HepG2 (cell line): ENCODE measurements around the gene ZNF628. TPM values are rescaled to one million over a fixed set of nuclear protein-coding genes. Genes with fewer than 3 reads are reported as not detected.

Experiments
- BHLHE40 ChIP-seq: IDR thresholded peaks from 2 replicates; pipeline ENCODE4 v1.6.1; 2011; ENCODE audit warnings: low read length, improper control_type of control experiment
- CBX5 ChIP-seq: sonication (generic); formaldehyde crosslinking; IDR thresholded peaks from 2 replicates; pipeline ENCODE4 v1.4.0; 2020; ENCODE audit warnings: missing genetic modification reagents, borderline replicate concordance
- MED1 ChIP-seq: sonication (generic); formaldehyde crosslinking; IDR thresholded peaks from 2 replicates; pipeline ENCODE4 v1.4.0; 2020; ENCODE audit warnings: missing genetic modification reagents
- NFYC ChIP-seq: IDR thresholded peaks from 2 replicates; pipeline ENCODE4 v1.6.1; 2016; ENCODE audit warnings: missing genetic modification reagents, missing compliant biosample characterization
- RFX5 ChIP-seq: IDR thresholded peaks from 2 replicates; pipeline ENCODE4 v1.6.1; 2011; ENCODE audit warnings: low read depth, low read length, improper control_type of control experiment
- SKI ChIP-seq: fragments of 450-650 bp; IDR thresholded peaks from one replicate; pipeline ENCODE4 v1.6.1; 2018; ENCODE audit warnings: mild to moderate bottlenecking; ENCODE audit not compliant: partially characterized antibody
- SMC3 ChIP-seq: IDR thresholded peaks from 2 replicates; pipeline ENCODE4 v1.6.1; 2011; ENCODE audit warnings: low read length, improper control_type of control experiment
- ZBTB38 ChIP-seq: sonication (generic); formaldehyde crosslinking; IDR thresholded peaks from 2 replicates; pipeline ENCODE4 v1.5.1; 2020; ENCODE audit warnings: mild to moderate bottlenecking, missing genetic modification reagents
- ZNF225 ChIP-seq: sonication (generic); formaldehyde crosslinking; IDR thresholded peaks from 2 replicates; pipeline ENCODE4 v1.4.0; 2020; ENCODE audit warnings: mild to moderate bottlenecking, missing genetic modification reagents
- polyA plus RNA-seq, 8 experiments: library from polyadenylated mRNA; depleted of rRNA in 3 of 8; stranded (reverse) in 7 of 8; unstranded in 1 of 8; fragments of >200 nt; fragmentation: Illumina TruSeq in 4 of 8; extraction: Trizol in 4 of 8; gene quantifications; 2 replicates each; pipeline versions ENCODE4 v1.2.1 to v1.2.3, GENCODE V29; 2011 to 2016; ENCODE audit warnings: low read depth in 4 of 8, missing spikeins in 1 of 8, mixed read lengths in 1 of 8; ENCODE audit not compliant: insufficient read depth in 1 of 8
- total RNA-seq, 5 experiments: library from RNA; depleted of rRNA; stranded (reverse); fragments of >200 nt; fragmentation: Illumina TruSeq; extraction: Trizol; gene quantifications; 2 replicates each; pipeline ENCODE4 v1.2.3, GENCODE V29; 2016; ENCODE audit warnings: low read depth in 1 of 5
- TF ChIP-seq, protein P1 (sequence below): IDR thresholded peaks from 2 replicates; pipeline ENCODE4 v1.6.1; 2016; ENCODE audit warnings: mild to moderate bottlenecking
- TF ChIP-seq, protein P2 (sequence below): sonication (generic); formaldehyde crosslinking; IDR thresholded peaks from 2 replicates; pipeline ENCODE4 v1.4.0; 2020; ENCODE audit warnings: mild to moderate bottlenecking, missing genetic modification reagents, borderline replicate concordance
- TF ChIP-seq, protein P3 (sequence below): sonication (generic); formaldehyde crosslinking; IDR thresholded peaks from 2 replicates; pipeline ENCODE4 v1.4.0; 2020; ENCODE audit warnings: missing genetic modification reagents
- TF ChIP-seq, protein P4 (sequence below), 2 experiments: fragments of 450-650 bp in 1 of 2; sonication (generic) in 1 of 2; formaldehyde crosslinking; IDR thresholded peaks; 2 replicates each; pipeline versions ENCODE4 v1.5.0 to v1.8.0; 2020 to 2022; ENCODE audit warnings: mild to moderate bottlenecking in 1 of 2, missing genetic modification reagents in 1 of 2
- TF ChIP-seq, protein P5 (sequence below): sonication (generic); formaldehyde crosslinking; IDR thresholded peaks from 2 replicates; pipeline ENCODE4 v1.4.0; 2020; ENCODE audit warnings: missing genetic modification reagents, borderline replicate concordance

ZNF628 gene
- total and polyA plus RNA-seq, 2 of the 13 experiments (the other 11 are each of a cell fraction or from before 2014, with no cell fraction given), result 0.54 to 1.2 TPM

DNA sequence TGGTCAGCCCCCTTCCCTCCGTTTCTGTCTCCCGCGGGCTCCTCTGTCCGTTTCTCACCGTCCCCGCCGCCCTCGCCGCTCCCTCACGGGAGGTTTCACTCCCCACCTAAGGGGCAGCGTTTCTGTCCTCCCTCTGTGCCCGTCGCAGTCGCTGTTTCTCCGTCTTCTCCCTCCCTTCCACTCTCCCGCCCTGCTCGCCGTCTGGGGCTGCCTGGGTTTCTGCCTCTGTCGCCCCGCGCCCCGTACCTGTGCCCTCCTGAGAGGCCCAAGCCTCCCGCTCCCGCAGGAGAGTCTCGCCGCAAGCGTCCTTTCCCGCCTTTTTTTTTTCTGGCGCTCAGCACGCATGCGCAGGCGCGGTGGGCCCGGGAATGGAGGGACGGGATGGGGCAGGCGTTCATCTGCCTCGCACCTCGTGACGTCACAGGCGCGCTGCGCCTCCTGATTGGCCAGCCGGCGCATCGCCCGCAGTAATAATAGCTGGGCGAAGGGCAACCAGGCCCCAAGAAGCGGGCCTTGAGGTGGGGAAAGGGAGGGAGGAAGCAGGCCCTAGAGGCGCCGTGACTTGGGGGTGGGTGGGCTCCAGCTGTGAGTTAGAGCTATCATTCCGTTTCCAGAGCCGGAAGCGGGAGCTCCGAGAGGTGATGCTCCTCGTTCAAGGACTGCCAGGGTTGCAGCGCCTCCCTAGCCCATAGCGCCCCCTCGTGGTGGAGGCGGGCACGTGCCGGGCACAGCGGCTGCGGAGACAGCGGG, 27.3 kb downstream of the ZNF628 start (continued):
- TF ChIP-seq, protein P1, sequence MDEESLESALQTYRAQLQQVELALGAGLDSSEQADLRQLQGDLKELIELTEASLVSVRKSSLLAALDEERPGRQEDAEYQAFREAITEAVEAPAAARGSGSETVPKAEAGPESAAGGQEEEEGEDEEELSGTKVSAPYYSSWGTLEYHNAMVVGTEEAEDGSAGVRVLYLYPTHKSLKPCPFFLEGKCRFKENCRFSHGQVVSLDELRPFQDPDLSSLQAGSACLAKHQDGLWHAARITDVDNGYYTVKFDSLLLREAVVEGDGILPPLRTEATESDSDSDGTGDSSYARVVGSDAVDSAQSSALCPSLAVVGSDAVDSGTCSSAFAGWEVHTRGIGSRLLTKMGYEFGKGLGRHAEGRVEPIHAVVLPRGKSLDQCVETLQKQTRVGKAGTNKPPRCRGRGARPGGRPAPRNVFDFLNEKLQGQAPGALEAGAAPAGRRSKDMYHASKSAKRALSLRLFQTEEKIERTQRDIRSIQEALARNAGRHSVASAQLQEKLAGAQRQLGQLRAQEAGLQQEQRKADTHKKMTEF, result 0 out of 2 replicates have a peak, but pooled peaks have one; percentile 42
- TF ChIP-seq, protein P2, sequence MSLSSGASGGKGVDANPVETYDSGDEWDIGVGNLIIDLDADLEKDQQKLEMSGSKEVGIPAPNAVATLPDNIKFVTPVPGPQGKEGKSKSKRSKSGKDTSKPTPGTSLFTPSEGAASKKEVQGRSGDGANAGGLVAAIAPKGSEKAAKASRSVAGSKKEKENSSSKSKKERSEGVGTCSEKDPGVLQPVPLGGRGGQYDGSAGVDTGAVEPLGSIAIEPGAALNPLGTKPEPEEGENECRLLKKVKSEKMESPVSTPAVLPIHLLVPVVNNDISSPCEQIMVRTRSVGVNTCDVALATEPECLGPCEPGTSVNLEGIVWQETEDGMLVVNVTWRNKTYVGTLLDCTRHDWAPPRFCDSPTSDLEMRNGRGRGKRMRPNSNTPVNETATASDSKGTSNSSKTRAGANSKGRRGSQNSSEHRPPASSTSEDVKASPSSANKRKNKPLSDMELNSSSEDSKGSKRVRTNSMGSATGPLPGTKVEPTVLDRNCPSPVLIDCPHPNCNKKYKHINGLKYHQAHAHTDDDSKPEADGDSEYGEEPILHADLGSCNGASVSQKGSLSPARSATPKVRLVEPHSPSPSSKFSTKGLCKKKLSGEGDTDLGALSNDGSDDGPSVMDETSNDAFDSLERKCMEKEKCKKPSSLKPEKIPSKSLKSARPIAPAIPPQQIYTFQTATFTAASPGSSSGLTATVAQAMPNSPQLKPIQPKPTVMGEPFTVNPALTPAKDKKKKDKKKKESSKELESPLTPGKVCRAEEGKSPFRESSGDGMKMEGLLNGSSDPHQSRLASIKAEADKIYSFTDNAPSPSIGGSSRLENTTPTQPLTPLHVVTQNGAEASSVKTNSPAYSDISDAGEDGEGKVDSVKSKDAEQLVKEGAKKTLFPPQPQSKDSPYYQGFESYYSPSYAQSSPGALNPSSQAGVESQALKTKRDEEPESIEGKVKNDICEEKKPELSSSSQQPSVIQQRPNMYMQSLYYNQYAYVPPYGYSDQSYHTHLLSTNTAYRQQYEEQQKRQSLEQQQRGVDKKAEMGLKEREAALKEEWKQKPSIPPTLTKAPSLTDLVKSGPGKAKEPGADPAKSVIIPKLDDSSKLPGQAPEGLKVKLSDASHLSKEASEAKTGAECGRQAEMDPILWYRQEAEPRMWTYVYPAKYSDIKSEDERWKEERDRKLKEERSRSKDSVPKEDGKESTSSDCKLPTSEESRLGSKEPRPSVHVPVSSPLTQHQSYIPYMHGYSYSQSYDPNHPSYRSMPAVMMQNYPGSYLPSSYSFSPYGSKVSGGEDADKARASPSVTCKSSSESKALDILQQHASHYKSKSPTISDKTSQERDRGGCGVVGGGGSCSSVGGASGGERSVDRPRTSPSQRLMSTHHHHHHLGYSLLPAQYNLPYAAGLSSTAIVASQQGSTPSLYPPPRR (CRISPR knock-in tag), result no peak
- TF ChIP-seq RFX5 (peak; percentile 99), MED1 (CRISPR knock-in tag) (0 out of 2 replicates have a peak, but pooled peaks have one; percentile 8), SMC3 (peak; percentile 36; the same call in 1 of the 2 replicates), BHLHE40 (peak; percentile 81), SKI (no peak), CBX5 (CRISPR knock-in tag) (no peak), NFYC (CRISPR knock-in tag) (peak; percentile 85), ZBTB38 (CRISPR knock-in tag) (peak; percentile 31; the same call in 1 of the 2 replicates), ZNF225 (CRISPR knock-in tag) (0 out of 2 replicates have a peak, but pooled peaks have one; percentile 78)
- TF ChIP-seq, protein P3, sequence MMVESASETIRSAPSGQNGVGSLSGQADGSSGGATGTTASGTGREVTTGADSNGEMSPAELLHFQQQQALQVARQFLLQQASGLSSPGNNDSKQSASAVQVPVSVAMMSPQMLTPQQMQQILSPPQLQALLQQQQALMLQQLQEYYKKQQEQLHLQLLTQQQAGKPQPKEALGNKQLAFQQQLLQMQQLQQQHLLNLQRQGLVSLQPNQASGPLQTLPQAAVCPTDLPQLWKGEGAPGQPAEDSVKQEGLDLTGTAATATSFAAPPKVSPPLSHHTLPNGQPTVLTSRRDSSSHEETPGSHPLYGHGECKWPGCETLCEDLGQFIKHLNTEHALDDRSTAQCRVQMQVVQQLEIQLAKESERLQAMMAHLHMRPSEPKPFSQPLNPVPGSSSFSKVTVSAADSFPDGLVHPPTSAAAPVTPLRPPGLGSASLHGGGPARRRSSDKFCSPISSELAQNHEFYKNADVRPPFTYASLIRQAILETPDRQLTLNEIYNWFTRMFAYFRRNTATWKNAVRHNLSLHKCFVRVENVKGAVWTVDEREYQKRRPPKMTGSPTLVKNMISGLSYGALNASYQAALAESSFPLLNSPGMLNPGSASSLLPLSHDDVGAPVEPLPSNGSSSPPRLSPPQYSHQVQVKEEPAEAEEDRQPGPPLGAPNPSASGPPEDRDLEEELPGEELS, result no peak
- TF ChIP-seq, protein P4, sequence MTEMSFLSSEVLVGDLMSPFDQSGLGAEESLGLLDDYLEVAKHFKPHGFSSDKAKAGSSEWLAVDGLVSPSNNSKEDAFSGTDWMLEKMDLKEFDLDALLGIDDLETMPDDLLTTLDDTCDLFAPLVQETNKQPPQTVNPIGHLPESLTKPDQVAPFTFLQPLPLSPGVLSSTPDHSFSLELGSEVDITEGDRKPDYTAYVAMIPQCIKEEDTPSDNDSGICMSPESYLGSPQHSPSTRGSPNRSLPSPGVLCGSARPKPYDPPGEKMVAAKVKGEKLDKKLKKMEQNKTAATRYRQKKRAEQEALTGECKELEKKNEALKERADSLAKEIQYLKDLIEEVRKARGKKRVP (CRISPR knock-in tag; IDR thresholded peaks at IDR 0.05), result 0 out of 4 replicates have a peak, but pooled peaks of 1 of the 2 experiments have one; percentile 12
- TF ChIP-seq, protein P5, sequence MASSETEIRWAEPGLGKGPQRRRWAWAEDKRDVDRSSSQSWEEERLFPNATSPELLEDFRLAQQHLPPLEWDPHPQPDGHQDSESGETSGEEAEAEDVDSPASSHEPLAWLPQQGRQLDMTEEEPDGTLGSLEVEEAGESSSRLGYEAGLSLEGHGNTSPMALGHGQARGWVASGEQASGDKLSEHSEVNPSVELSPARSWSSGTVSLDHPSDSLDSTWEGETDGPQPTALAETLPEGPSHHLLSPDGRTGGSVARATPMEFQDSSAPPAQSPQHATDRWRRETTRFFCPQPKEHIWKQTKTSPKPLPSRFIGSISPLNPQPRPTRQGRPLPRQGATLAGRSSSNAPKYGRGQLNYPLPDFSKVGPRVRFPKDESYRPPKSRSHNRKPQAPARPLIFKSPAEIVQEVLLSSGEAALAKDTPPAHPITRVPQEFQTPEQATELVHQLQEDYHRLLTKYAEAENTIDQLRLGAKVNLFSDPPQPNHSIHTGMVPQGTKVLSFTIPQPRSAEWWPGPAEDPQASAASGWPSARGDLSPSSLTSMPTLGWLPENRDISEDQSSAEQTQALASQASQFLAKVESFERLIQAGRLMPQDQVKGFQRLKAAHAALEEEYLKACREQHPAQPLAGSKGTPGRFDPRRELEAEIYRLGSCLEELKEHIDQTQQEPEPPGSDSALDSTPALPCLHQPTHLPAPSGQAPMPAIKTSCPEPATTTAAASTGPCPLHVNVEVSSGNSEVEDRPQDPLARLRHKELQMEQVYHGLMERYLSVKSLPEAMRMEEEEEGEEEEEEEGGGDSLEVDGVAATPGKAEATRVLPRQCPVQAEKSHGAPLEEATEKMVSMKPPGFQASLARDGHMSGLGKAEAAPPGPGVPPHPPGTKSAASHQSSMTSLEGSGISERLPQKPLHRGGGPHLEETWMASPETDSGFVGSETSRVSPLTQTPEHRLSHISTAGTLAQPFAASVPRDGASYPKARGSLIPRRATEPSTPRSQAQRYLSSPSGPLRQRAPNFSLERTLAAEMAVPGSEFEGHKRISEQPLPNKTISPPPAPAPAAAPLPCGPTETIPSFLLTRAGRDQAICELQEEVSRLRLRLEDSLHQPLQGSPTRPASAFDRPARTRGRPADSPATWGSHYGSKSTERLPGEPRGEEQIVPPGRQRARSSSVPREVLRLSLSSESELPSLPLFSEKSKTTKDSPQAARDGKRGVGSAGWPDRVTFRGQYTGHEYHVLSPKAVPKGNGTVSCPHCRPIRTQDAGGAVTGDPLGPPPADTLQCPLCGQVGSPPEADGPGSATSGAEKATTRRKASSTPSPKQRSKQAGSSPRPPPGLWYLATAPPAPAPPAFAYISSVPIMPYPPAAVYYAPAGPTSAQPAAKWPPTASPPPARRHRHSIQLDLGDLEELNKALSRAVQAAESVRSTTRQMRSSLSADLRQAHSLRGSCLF (CRISPR knock-in tag), result no peak
